K562 (cell line): ENCODE data around the gene PDHX.

Experiments
- BRF1 ChIP-seq: IDR thresholded peaks from 3 replicates; pipeline ENCODE4 v1.6.1; 2011; ENCODE audit warnings: borderline replicate concordance, mild to moderate bottlenecking; ENCODE audit not compliant: insufficient read length; ENCODE audit errors: extremely low read depth
- CREM ChIP-seq: IDR thresholded peaks from 2 replicates; pipeline ENCODE4 v1.6.1; 2014; ENCODE audit warnings: antibody characterized with exemption, low read depth
- CTCF ChIP-seq, 3 experiments: IDR thresholded peaks in 2 of 3; conservative IDR thresholded peaks in 1 of 3; 2 replicates each; pipeline ENCODE4 v1.5.1; 2011 to 2012; ENCODE audit warnings: low read length in 3 of 3, mild to moderate bottlenecking in 3 of 3, control low read depth in 2 of 3, improper control_type of control experiment in 1 of 3, inconsistent platforms in 1 of 3, low read depth in 1 of 3, mixed read lengths in 1 of 3, moderate library complexity in 1 of 3; ENCODE audit not compliant: insufficient read depth in 2 of 3
- GATAD2B ChIP-seq: fragments of 450-650 bp; IDR thresholded peaks from 2 replicates; pipeline ENCODE4 v1.6.1; 2017; ENCODE audit warnings: mild to moderate bottlenecking, borderline replicate concordance
- KDM1A ChIP-seq, 2 experiments: fragments of 450-650 bp; IDR thresholded peaks; 2 replicates each; pipeline ENCODE4 v1.6.1; 2016; ENCODE audit warnings: mild to moderate bottlenecking in 2 of 2
- MAX ChIP-seq: sonication (generic); formaldehyde crosslinking; IDR thresholded peaks from 2 replicates; pipeline ENCODE4 v1.9.0; 2022; ENCODE audit warnings: mild to moderate bottlenecking, missing genetic modification reagents
- MEF2A ChIP-seq: IDR thresholded peaks from 2 replicates; pipeline ENCODE4 v1.6.1; 2011; ENCODE audit warnings: low read depth, mild to moderate bottlenecking, low read length, moderate library complexity; ENCODE audit not compliant: control insufficient read depth
- MTA1 ChIP-seq: fragments of 450-650 bp; IDR thresholded peaks from 2 replicates; pipeline ENCODE4 v1.6.1; 2017; ENCODE audit warnings: borderline replicate concordance
- MTA2 ChIP-seq: fragments of 450-650 bp; IDR thresholded peaks from 2 replicates; pipeline ENCODE4 v1.6.1; 2016; ENCODE audit warnings: low read depth
- NFYB ChIP-seq: IDR thresholded peaks from 2 replicates; pipeline ENCODE4 v1.6.1; 2011; ENCODE audit warnings: mild to moderate bottlenecking, moderate library complexity; ENCODE audit not compliant: insufficient read length; ENCODE audit errors: extremely low read depth
- POLR2A ChIP-seq: fragments of 450-650 bp; conservative IDR thresholded peaks from 2 replicates; pipeline ENCODE4 v1.6.1; 2016
- TBP ChIP-seq: optimal IDR thresholded peaks from 2 replicates; pipeline ENCODE3; 2011; ENCODE audit warnings: low read depth, low read length, improper control_type of control experiment
- ZC3H4 ChIP-seq: sonication (generic); formaldehyde crosslinking; IDR thresholded peaks from 2 replicates; pipeline ENCODE4 v1.9.0; 2021; ENCODE audit warnings: missing genetic modification reagents, borderline replicate concordance

DNA sequence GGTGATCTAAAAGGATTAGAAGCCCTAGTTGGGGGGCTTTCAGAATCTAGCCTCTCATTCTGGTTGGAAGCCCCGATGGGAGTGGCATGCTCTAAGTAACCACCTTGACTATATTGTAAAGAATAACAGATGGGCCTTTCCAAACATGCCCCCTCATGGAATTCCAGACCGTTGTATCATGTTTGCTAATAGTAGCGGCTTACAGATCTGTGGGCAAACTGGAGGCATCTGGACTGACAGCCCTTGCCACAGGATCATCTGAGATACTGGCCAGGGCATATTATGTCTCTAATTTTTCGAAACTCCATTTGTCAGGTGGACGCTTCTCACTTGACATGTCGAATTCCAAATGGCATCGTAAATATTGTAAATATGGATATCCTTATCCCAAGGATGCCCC, 10.8 kb upstream of the PDHX start:
- TF ChIP-seq MTA1 (no peak), CREM (no peak), MAX (CRISPR knock-in tag) (no peak), KDM1A (IDR thresholded peaks at IDR 0.05) (no peak), MEF2A (no peak), NFYB (no peak), ZC3H4 (CRISPR knock-in tag) (no peak), BRF1 (no peak), TBP (no peak), CTCF (IDR thresholded peaks at IDR 0.05 in 2 of 3, conservative IDR thresholded peaks at IDR 0.05 in 1 of 3; ENCODE audit: insufficient read depth in 2 of 3, low read depth in 1 of 3, low read length in 3 of 3) (no peak), GATAD2B (no peak), POLR2A (no peak), MTA2 (no peak)
